Neural cell (in vitro differentiated cells): ENCODE results near the gene ZNF500. TPM values are rescaled to one million over a fixed set of nuclear protein-coding genes. Genes with fewer than 3 reads are reported as not detected.

Experiments
- H2AFZ ChIP-seq: fragments of 200-600, 300-800 bp; sonication (generic), shearing (Covaris generic); 2 replicates; pipeline ENCODE4 v1.6.0; 2014; ENCODE audit warnings: low read depth, mild to moderate bottlenecking, antibody characterized with exemption, low read length, moderate library complexity
- H3F3A ChIP-seq: fragments of 200-600 bp; shearing (Covaris generic); 2 replicates; pipeline ENCODE4 v1.6.1; 2016; ENCODE audit warnings: mild to moderate bottlenecking, moderate library complexity, mixed read lengths, antibody characterized with exemption, low read length; ENCODE audit not compliant: insufficient read depth, poor library complexity, severe bottlenecking
- H3K27ac ChIP-seq: fragments of 200-600, 300-800 bp; sonication (generic), shearing (Covaris generic); 2 replicates; pipeline ENCODE4 v1.5.1; 2014; ENCODE audit warnings: mild to moderate bottlenecking, low read length, moderate library complexity
- H3K27me3 ChIP-seq: fragments of 300-800, 200-600 bp; sonication (generic), shearing (Covaris generic); 2 replicates; pipeline ENCODE4 v1.6.0; 2014; ENCODE audit warnings: mild to moderate bottlenecking, low read depth, low read length, moderate library complexity; ENCODE audit not compliant: insufficient read depth
- H3K36me3 ChIP-seq: fragments of 300-800, 200-600 bp; sonication (generic), shearing (Covaris generic); 2 replicates; pipeline ENCODE4 v1.5.1; 2014; ENCODE audit warnings: mild to moderate bottlenecking, antibody characterized with exemption, low read length, moderate library complexity; ENCODE audit not compliant: insufficient read depth
- H3K4me2 ChIP-seq: fragments of 300-800, 200-600 bp; sonication (generic), shearing (Covaris generic); 2 replicates; pipeline ENCODE4 v1.6.0; 2014; ENCODE audit warnings: mild to moderate bottlenecking, low read length
- H3K4me3 ChIP-seq: fragments of 300-800, 200-600 bp; sonication (generic), shearing (Covaris generic); 2 replicates; pipeline ENCODE4 v1.5.1; 2014; ENCODE audit warnings: mild to moderate bottlenecking, low read length, moderate library complexity
- H3K79me2 ChIP-seq: fragments of 200-600 bp; shearing (Covaris generic); replicated peaks from 2 replicates; pipeline ENCODE4 v1.6.0; 2014; ENCODE audit warnings: mild to moderate bottlenecking, low read length, moderate library complexity; ENCODE audit not compliant: insufficient read depth
- H3K9ac ChIP-seq: fragments of 300-800, 200-600 bp; sonication (generic), shearing (Covaris generic); 2 replicates; pipeline ENCODE4 v1.6.1; 2016; ENCODE audit warnings: mild to moderate bottlenecking, low read length, mixed read lengths
- H3K9me2 ChIP-seq: fragments of 200-600 bp; shearing (Covaris generic); 2 replicates; pipeline ENCODE4 v1.6.1; 2016; ENCODE audit warnings: mild to moderate bottlenecking, low read length, mixed read lengths; ENCODE audit not compliant: insufficient read depth
- H3K9me3 ChIP-seq: fragments of 200-600, 300-800 bp; sonication (generic), shearing (Covaris generic); 2 replicates; pipeline ENCODE4 v1.6.1; 2016; ENCODE audit warnings: mild to moderate bottlenecking, mixed run types, low read length, moderate library complexity, mixed read lengths
- H4K20me1 ChIP-seq: fragments of 200-600 bp; shearing (Covaris generic); 2 replicates; pipeline ENCODE4 v1.6.1; 2016; ENCODE audit warnings: mild to moderate bottlenecking, mixed run types; ENCODE audit not compliant: insufficient read depth
- CTCF ChIP-seq: fragments of 450-650 bp; IDR thresholded peaks from 2 replicates; pipeline ENCODE4 v1.5.1; 2014; ENCODE audit warnings: antibody characterized with exemption, mild to moderate bottlenecking, moderate library complexity; ENCODE audit not compliant: poor library complexity, severe bottlenecking
- EP300 ChIP-seq: fragments of 450-650 bp; conservative IDR thresholded peaks from 2 replicates; pipeline ENCODE4 v1.6.1; 2014; ENCODE audit warnings: antibody characterized with exemption, mild to moderate bottlenecking, moderate library complexity; ENCODE audit not compliant: poor library complexity, severe bottlenecking
- EZH2 ChIP-seq: fragments of 200-600, 300-800 bp; shearing (Covaris generic), sonication (generic); IDR thresholded peaks from 2 replicates; pipeline ENCODE4 v1.6.1; 2014; ENCODE audit warnings: antibody characterized with exemption, low read length, borderline replicate concordance, mild to moderate bottlenecking; ENCODE audit not compliant: insufficient read depth, poor library complexity, severe bottlenecking
- MXI1 ChIP-seq: fragments of 450-650 bp; conservative IDR thresholded peaks from 2 replicates; pipeline ENCODE4 v1.6.1; 2014; ENCODE audit warnings: antibody characterized with exemption, mild to moderate bottlenecking; ENCODE audit not compliant: poor library complexity, severe bottlenecking
- POLR2AphosphoS5 ChIP-seq: IDR thresholded peaks from 2 replicates; pipeline ENCODE4 v1.6.1; 2012
- RAD21 ChIP-seq: fragments of 450-650 bp; conservative IDR thresholded peaks from 2 replicates; pipeline ENCODE4 v1.6.1; 2014; ENCODE audit warnings: antibody characterized with exemption, mild to moderate bottlenecking, moderate library complexity
- REST ChIP-seq: IDR thresholded peaks from 2 replicates; pipeline ENCODE4 v1.6.1; 2012; ENCODE audit warnings: borderline replicate concordance
- SMC3 ChIP-seq: fragments of 450-650 bp; conservative IDR thresholded peaks from 2 replicates; pipeline ENCODE4 v1.6.1; 2014; ENCODE audit warnings: antibody characterized with exemption, mild to moderate bottlenecking, moderate library complexity; ENCODE audit not compliant: poor library complexity
- TAF1 ChIP-seq: IDR thresholded peaks from 2 replicates; pipeline ENCODE4 v1.6.1; 2012; ENCODE audit warnings: low read depth
- polyA plus RNA-seq: library from polyadenylated mRNA; depleted of rRNA; stranded (reverse); fragments of >200 nt; gene quantifications from 2 replicates; pipeline ENCODE4 v1.2.3, GENCODE V29; 2014

The ZNF500 gene
- polyA plus RNA-seq, 1 donor from 2014 or later, result 16.0 TPM

- no peak overlapping the region for H3K4me3 ChIP-seq
- no peak overlapping the region for H3K27ac ChIP-seq
- no peaks in the 10 kb centered on the region for H3K27me3 ChIP-seq
- H3F3A ChIP-seq, result no peaks in the 10 kb centered on the region
- H3K9me2 ChIP-seq, result no peaks in the 10 kb centered on the region
- no peak overlapping the region for H3K9ac ChIP-seq
- H3K79me2 ChIP-seq, result no peaks in the 10 kb centered on the region
- H3K36me3 ChIP-seq, result no peaks in the 10 kb centered on the region
- no peak overlapping the region for H2AFZ ChIP-seq
- H3K4me2 ChIP-seq, result no peak overlapping the region
- no peaks in the 10 kb centered on the region for H3K9me3 ChIP-seq
- H4K20me1 ChIP-seq, result no peaks in the 10 kb centered on the region
- TF ChIP-seq MXI1 (no peak), RAD21 (no peak), SMC3 (no peak), POLR2AphosphoS5 (no peak), CTCF (no peak), REST (no peak), EZH2 (no peak), EP300 (no peak), TAF1 (no peak)
These were observed 60.1 kb downstream of the ZNF500 start for GRCh38 chr16:4706871-4707270.

GRCh38 chr16:4704913-4705312 lies 62.0 kb downstream of the ZNF500 start:
- Histone ChIP-seq H3K9ac (no peak overlapping the region), H3K27me3 (no peaks in the 10 kb centered on the region), H4K20me1 (no peaks in the 10 kb centered on the region), H3K9me2 (no peaks in the 10 kb centered on the region), H3F3A (no peaks in the 10 kb centered on the region), H2AFZ (no peak overlapping the region), H3K36me3 (no peaks in the 10 kb centered on the region), H3K9me3 (no peaks in the 10 kb centered on the region), H3K27ac (no peak overlapping the region), H3K4me3 (no peak overlapping the region), H3K4me2 (no peak overlapping the region), H3K79me2 (no peaks in the 10 kb centered on the region)
- TF ChIP-seq SMC3 (no peak), POLR2AphosphoS5 (no peak), EZH2 (no peak), CTCF (no peak), RAD21 (no peak), TAF1 (no peak), REST (no peak), MXI1 (no peak), EP300 (no peak)
